Measurements from ENCODE around the gene ALDH2. TPM values are rescaled to one million over a fixed set of nuclear protein-coding genes. Genes with fewer than 3 reads are reported as not detected.

ALDH2 gene
- total RNA-seq, 4 donors from 2014 or later = 151 to 179 (median 157) TPM

- intact Hi-C loops (cut with DNase I; ENCODE audit: low total_unique reads) = no loop called here
- WGBS, 2 donors = 71 to 73% methylated on average over 8 of the region's 8 CpGs
- no peak for DNase-seq (ENCODE audit: low spot score in 2 of 2)
- TF ChIP-seq, protein P1, sequence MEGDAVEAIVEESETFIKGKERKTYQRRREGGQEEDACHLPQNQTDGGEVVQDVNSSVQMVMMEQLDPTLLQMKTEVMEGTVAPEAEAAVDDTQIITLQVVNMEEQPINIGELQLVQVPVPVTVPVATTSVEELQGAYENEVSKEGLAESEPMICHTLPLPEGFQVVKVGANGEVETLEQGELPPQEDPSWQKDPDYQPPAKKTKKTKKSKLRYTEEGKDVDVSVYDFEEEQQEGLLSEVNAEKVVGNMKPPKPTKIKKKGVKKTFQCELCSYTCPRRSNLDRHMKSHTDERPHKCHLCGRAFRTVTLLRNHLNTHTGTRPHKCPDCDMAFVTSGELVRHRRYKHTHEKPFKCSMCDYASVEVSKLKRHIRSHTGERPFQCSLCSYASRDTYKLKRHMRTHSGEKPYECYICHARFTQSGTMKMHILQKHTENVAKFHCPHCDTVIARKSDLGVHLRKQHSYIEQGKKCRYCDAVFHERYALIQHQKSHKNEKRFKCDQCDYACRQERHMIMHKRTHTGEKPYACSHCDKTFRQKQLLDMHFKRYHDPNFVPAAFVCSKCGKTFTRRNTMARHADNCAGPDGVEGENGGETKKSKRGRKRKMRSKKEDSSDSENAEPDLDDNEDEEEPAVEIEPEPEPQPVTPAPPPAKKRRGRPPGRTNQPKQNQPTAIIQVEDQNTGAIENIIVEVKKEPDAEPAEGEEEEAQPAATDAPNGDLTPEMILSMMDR (IDR thresholded peaks at IDR 0.05) = no peak
- TF ChIP-seq POLR2A (IDR thresholded peaks at IDR 0.05) = no peak
- no peak overlapping the region for H3K4me3 ChIP-seq (ENCODE audit: low read depth, poor library complexity, severe bottlenecking)
Observed at GRCh38 chr12:111769599-111769998, 2.9 kb downstream of the ALDH2 start.

DNA sequence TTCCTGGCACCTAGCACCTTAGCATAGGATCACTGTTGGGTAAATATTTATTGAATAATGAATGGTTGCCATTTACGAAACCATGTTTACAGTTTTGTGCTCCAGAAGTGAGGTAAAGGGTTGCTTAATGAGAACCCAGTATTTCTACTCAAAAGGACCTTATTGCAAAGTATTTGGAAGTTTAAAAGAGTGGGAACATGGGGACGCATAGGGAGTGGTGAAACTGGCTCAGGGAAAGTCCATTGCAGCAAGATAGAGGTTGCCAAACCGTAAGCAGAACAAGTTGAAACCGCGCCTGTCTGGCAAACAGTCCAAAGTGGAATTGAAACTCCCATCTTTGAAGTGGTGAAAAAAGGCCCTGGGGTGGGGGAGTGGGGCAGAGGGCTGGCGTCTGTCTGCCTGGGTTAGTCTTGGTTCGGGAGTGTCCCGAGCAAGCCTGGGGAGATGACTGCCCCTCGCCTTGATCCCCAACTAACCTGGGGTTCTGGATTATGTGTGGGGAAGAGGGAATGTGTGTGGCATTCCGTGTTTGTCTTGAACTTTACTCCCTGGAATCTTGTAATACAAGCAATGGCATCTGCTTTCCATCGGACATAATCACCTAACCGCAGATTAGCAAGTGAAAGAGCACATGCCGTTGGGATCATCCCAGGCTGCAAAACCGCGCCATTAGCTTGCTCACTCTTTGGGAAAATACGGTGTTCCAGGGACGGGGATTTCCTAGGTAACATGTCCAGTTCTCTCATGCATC, 7.2 kb downstream of the ALDH2 start:
- intact Hi-C loops (cut with DNase I; ENCODE audit: low total_unique reads) = loop anchor here (1.0 kb wide), 1 partner anchor 41 kb away; no protein-coding TSS in a partner anchor
- peak; percentile 91 to 96 for DNase-seq (ENCODE audit: low spot score in 2 of 2)
- WGBS, 2 donors = 32% methylated on average over 17 of the region's 17 CpGs
- no peak for TF ChIP-seq POLR2A (IDR thresholded peaks at IDR 0.05)
- TF ChIP-seq, protein P1 (IDR thresholded peaks at IDR 0.05) = no peak
- no peak overlapping the region for H3K4me3 ChIP-seq (ENCODE audit: low read depth, poor library complexity, severe bottlenecking)

GRCh38 chr12:111775205-111776193, 8.8 kb downstream of the ALDH2 start:
- no peak overlapping the region for H3K4me3 ChIP-seq (ENCODE audit: low read depth, poor library complexity, severe bottlenecking)
- no peak for TF ChIP-seq POLR2A (IDR thresholded peaks at IDR 0.05)
- TF ChIP-seq, protein P1 (IDR thresholded peaks at IDR 0.05) = no peak
- WGBS, 2 donors = 20 to 25% methylated on average over 15 of the region's 15 CpGs
- intact Hi-C loops (cut with DNase I; ENCODE audit: low total_unique reads) = no loop called here
- peak; percentile 83 to 95 for DNase-seq (ENCODE audit: low spot score in 2 of 2)

DNA sequence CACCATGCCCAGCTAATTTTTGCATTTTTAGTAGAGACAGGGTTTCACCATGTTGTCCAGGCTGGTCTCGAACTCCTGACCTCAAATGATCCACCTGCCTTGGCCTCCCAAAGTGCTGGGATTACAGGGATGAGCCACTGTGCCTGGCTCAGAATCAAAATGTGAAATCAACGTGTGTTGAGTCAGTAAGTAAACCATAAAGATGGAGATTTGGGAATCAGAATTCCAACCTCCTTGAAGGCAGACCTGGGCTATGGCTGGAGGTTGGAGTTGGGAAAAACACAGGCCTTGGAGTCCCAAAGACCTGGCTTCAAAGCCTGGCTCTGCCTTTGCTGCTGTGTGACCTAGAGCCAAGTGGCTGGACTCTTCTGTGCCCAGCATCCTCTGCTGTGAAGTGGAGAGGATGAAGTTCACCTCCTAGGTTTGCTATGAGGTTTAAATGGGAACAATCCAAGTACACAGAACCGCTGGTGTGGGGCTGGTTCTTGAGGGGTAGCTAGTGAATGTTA, 10.2 kb downstream of the ALDH2 start:
- no peak for DNase-seq (ENCODE audit: low spot score in 2 of 2)
- intact Hi-C loops (cut with DNase I; ENCODE audit: low total_unique reads) = no loop called here
- TF ChIP-seq, protein P1 (IDR thresholded peaks at IDR 0.05) = no peak
- no peak for TF ChIP-seq POLR2A (IDR thresholded peaks at IDR 0.05)
- WGBS, 2 donors = 66 to 76% methylated on average over 3 of the region's 3 CpGs
- no peak overlapping the region for H3K4me3 ChIP-seq (ENCODE audit: low read depth, poor library complexity, severe bottlenecking)

GRCh38 chr12:111777345-111778045, 10.8 kb downstream of the ALDH2 start:
- no peak for DNase-seq (ENCODE audit: low spot score in 2 of 2)
- 78 to 86% methylated on average over 14 to 16 of the region's 16 CpGs for WGBS, 2 donors
- intact Hi-C loops (cut with DNase I; ENCODE audit: low total_unique reads) = no loop called here
- TF ChIP-seq POLR2A (IDR thresholded peaks at IDR 0.05) = no peak
- TF ChIP-seq, protein P1 (IDR thresholded peaks at IDR 0.05) = peak in 1 of 3 donors; percentile 43
- no peak overlapping the region for H3K4me3 ChIP-seq (ENCODE audit: low read depth, poor library complexity, severe bottlenecking)
